IPS-15b (cell line): ENCODE data around the gene KIAA1143.
A peak's percentile ranks its signal among the peaks of the same experiment; 100 is the strongest.

Experiments used
- H3K27me3 ChIP-seq: one replicate; pipeline ENCODE4 v1.6.1; 2013; ENCODE audit warnings: low read length; ENCODE audit not compliant: control insufficient read depth, insufficient read depth
- H3K36me3 ChIP-seq: one replicate; pipeline ENCODE4 v1.6.1; 2013; ENCODE audit warnings: low read length; ENCODE audit not compliant: control insufficient read depth, insufficient read depth
- H3K4me1 ChIP-seq: one replicate; pipeline ENCODE4 v1.6.1; 2013; ENCODE audit warnings: mild to moderate bottlenecking, low read length; ENCODE audit not compliant: control insufficient read depth, insufficient read depth
- H3K4me3 ChIP-seq: one replicate; pipeline ENCODE4 v1.5.1; 2013; ENCODE audit warnings: low read depth, low read length
- H3K9ac ChIP-seq: one replicate; pipeline ENCODE4 v1.6.1; 2013; ENCODE audit warnings: low read depth, mild to moderate bottlenecking, low read length
- H3K9me3 ChIP-seq: one replicate; pipeline ENCODE4 v1.6.1; 2013; ENCODE audit warnings: mild to moderate bottlenecking, low read length; ENCODE audit not compliant: control insufficient read depth, insufficient read depth

The KIAA1143 gene

DNA sequence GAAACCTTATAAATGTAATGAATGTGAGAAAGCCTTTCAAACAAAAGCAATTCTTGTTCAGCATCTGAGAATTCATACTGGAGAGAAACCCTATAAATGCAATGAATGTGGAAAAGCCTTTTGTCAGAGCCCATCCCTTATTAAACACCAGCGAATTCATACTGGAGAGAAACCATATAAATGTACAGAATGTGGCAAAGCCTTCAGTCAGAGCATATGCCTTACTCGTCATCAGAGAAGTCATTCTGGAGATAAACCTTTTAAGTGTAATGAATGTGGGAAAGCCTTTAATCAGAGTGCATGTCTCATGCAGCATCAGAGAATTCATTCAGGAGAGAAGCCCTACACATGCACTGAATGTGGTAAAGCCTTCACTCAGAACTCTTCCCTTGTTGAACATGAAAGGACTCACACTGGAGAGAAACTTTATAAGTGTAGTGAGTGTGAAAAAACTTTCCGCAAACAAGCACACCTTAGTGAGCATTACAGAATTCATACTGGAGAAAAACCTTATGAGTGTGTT is 26.7 kb downstream of the KIAA1143 start:
- Histone ChIP-seq H3K4me1 (peaks cover 2% of the 10 kb centered on the region), H3K27me3 (no peaks in the 10 kb centered on the region), H3K4me3 (no peak overlapping the region), H3K9me3 (peaks cover 16% of the 10 kb centered on the region), H3K36me3 (peaks cover 16% of the 10 kb centered on the region), H3K9ac (no peak overlapping the region)

- Histone ChIP-seq H3K27me3 (no peaks in the 10 kb centered on the region), H3K36me3 (peaks cover 12% of the 10 kb centered on the region), H3K4me1 (peaks cover 2% of the 10 kb centered on the region), H3K9me3 (peaks cover 13% of the 10 kb centered on the region), H3K9ac (peak within 1 kb of the TSS; percentile 80), H3K4me3 (peak within 1 kb of the TSS; percentile 73)
These were observed 32.0 kb downstream of the KIAA1143 start, which contains the start of gene ZNF501 for GRCh38 chr3:44729384-44729910. TSS of gene ZNF501 (plus strand) at chr3:44729635. CDS start at chr3:44734422, 4,787 bp downstream.

- H3K9me3 ChIP-seq = peaks cover 50% of the 10 kb centered on the region
- H3K27me3 ChIP-seq = no peaks in the 10 kb centered on the region
- H3K9ac ChIP-seq = no peak overlapping the region
- H3K4me1 ChIP-seq = no peaks in the 10 kb centered on the region
- peaks cover 17% of the 10 kb centered on the region for H3K36me3 ChIP-seq
- no peak overlapping the region for H3K4me3 ChIP-seq
These were observed 39.4 kb downstream of the KIAA1143 start for GRCh38 chr3:44722103-44722401.

- Histone ChIP-seq H3K27me3 (no peaks in the 10 kb centered on the region), H3K4me1 (no peaks in the 10 kb centered on the region), H3K9ac (no peak overlapping the region), H3K9me3 (peaks cover 50% of the 10 kb centered on the region), H3K36me3 (peaks cover 17% of the 10 kb centered on the region), H3K4me3 (no peak overlapping the region)
These were observed 40.0 kb downstream of the KIAA1143 start for GRCh38 chr3:44721231-44722102.

DNA sequence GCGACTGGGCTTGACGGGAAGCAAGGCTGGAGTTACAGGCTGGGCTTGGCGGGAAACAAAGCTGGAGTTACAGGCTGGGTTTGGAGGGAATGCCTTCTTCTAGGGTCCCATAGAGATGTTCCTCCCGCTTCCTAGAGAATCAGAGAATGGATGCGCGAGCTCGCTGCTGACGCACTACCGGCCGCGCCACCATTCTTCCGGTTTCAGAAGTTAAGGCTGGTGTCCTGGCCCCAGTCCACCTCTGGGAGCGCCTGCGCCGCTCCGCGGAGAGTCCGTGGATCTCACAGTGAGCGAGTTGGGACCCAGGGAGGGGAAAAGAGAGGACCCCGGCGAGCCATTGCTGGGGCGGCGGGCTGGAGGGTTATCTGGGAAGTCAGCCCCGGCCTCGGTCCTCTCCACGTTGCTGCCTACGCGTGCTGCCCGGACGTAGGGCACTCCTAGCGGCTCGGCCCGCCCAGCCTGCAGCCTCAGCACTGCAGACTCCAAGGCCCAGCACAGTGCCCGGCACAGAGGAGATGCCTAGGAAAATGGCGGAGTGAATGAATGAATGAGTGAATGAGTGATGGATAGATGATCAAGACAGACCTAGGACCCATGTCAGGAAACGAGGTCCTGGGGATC is 48.9 kb downstream of the KIAA1143 start, which contains the start of gene ZNF502:
TSS of gene ZNF502 (plus strand) at position 206 of the 621 bp plus-strand sequence. CDS start 7,602 bp downstream, outside the sequence.
- Histone ChIP-seq H3K27me3 (no peaks in the 10 kb centered on the region), H3K9ac (peak within 1 kb of the TSS; percentile 49), H3K4me1 (no peaks in the 10 kb centered on the region), H3K4me3 (peak within 1 kb of the TSS; percentile 76), H3K9me3 (no peaks in the 10 kb centered on the region), H3K36me3 (no peaks in the 10 kb centered on the region)
